AG10803 (cell line): ENCODE data around the gene CFAP161.

ENCODE experiments used
- DNase-seq: peaks from one replicate; pipeline ENCODE4 v3.0.0; 2010; ENCODE audit warnings: low read depth
- H3K4me3 ChIP-seq: 2 replicates; pipeline ENCODE4 v1.5.1; 2011; ENCODE audit warnings: mild to moderate bottlenecking, low read length, control low read depth
- TF ChIP-seq, protein P1 (sequence below): conservative IDR thresholded peaks from 2 replicates; pipeline ENCODE4 v1.5.1; 2011; ENCODE audit warnings: mild to moderate bottlenecking, low read length, control low read depth, inconsistent platforms

CFAP161 gene

GRCh38 chr15:81165535-81165934 is 31.5 kb downstream of the CFAP161 start:
- peak; percentile 69 for DNase-seq
- TF ChIP-seq, protein P1, sequence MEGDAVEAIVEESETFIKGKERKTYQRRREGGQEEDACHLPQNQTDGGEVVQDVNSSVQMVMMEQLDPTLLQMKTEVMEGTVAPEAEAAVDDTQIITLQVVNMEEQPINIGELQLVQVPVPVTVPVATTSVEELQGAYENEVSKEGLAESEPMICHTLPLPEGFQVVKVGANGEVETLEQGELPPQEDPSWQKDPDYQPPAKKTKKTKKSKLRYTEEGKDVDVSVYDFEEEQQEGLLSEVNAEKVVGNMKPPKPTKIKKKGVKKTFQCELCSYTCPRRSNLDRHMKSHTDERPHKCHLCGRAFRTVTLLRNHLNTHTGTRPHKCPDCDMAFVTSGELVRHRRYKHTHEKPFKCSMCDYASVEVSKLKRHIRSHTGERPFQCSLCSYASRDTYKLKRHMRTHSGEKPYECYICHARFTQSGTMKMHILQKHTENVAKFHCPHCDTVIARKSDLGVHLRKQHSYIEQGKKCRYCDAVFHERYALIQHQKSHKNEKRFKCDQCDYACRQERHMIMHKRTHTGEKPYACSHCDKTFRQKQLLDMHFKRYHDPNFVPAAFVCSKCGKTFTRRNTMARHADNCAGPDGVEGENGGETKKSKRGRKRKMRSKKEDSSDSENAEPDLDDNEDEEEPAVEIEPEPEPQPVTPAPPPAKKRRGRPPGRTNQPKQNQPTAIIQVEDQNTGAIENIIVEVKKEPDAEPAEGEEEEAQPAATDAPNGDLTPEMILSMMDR, result no peak

DNA sequence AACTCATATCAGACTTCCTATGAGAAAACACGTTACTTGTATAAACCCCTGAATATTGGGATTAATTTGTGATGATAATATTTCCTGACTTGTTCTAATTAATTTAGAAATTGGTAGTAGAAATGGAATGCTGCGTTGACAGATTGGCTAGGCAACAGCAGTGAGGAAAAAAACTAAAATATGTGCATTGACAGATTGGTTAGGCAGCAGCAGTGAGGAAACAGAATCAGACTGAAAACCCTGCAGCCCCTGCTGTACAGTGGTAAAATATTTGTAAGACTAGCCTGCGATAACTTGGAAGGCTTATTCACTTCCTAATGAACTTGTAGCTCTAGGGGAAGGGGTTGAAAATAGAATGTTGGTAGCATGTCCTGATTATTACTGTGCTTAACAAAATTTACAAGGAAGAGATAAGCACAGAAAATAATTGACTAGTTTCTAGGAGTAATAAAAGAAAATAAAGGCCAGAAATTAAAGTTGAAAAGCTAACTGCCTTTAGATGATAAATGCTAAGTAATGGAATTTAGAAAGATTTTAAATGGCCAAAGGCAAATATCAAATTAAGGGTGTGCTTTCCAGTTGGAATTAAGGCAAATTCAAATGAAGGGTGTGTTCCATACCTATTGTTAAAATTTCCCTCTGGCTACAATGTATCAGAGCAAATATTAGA is 32.7 kb downstream of the CFAP161 start:
- DNase-seq, result no peak
- no peak overlapping the region for H3K4me3 ChIP-seq

More at GRCh38 chr15:81165535-81165934, 31.5 kb downstream of the CFAP161 start:
- no peak overlapping the region for H3K4me3 ChIP-seq

DNA sequence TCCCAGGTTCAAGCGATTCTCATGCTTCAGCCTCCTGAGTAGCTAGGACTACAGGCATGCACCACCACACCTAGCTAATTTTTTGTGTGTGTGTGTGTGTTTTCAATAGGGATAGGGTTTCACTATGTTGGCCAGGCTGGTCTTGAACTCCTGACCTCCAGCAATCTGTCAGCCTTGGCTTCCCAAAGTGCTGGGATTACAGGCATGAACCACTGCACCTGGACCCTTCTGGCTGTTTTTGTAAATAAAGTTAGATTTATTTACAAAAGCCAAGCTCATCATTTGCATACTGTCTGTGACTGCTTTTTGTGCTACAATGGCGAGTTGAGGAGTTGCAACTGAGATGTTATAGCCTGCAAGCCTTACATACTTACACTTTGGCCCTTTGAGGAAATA is 34.1 kb downstream of the CFAP161 start:
- TF ChIP-seq, protein P1, result no peak
- DNase-seq, result no peak
- H3K4me3 ChIP-seq, result no peak overlapping the region

More for the DNA sequence above, 32.7 kb downstream of the CFAP161 start:
- TF ChIP-seq, protein P1, result no peak

GRCh38 chr15:81168644-81169043 is 34.6 kb downstream of the CFAP161 start:
- no peak for DNase-seq
- TF ChIP-seq, protein P1, result no peak
- no peak overlapping the region for H3K4me3 ChIP-seq

- no peak overlapping the region for H3K4me3 ChIP-seq
- peak; percentile 63 for DNase-seq
- TF ChIP-seq, protein P1, result no peak
Measured at GRCh38 chr15:81170511-81170910, 36.4 kb downstream of the CFAP161 start.

GRCh38 chr15:81171286-81171685 is 37.2 kb downstream of the CFAP161 start:
- no peak for DNase-seq
- TF ChIP-seq, protein P1, result no peak
- H3K4me3 ChIP-seq, result no peak overlapping the region

- no peak overlapping the region for H3K4me3 ChIP-seq
- no peak for DNase-seq
- TF ChIP-seq, protein P1, result no peak
Measured at GRCh38 chr15:81174125-81174791, 40.2 kb downstream of the CFAP161 start.
